ENCODE measurements around the gene LTB.

The LTB gene

GRCh38 chr6:31547727-31548543 lies 34.3 kb downstream of the LTB start:
- H3K4me1 ChIP-seq (ENCODE audit: control insufficient read depth in 1 of 2, insufficient read depth in 2 of 2, low read length in 2 of 2): peaks cover 15 to 24% of the 10 kb centered on the region in 2 donors
- H3K36me3 ChIP-seq (ENCODE audit: control insufficient read depth in 1 of 2, insufficient read depth in 2 of 2, low read length in 2 of 2): peaks cover 0 to 17% of the 10 kb centered on the region in 2 donors
- no peaks in the 10 kb centered on the region for H3K9me3 ChIP-seq (ENCODE audit: control insufficient read depth in 1 of 2, low read length in 2 of 2)
- H3K27ac ChIP-seq (ENCODE audit: low read depth, low read length): no peak overlapping the region
- H3K9ac ChIP-seq (ENCODE audit: low read depth in 1 of 2, low read length in 2 of 2): peak overlapping the region; percentile 61 to 71
- no peaks in the 10 kb centered on the region for H3K27me3 ChIP-seq (ENCODE audit: control insufficient read depth in 1 of 2, insufficient read depth in 2 of 2, low read length in 2 of 2)
- H3K4me3 ChIP-seq (ENCODE audit: low read depth in 1 of 2, low read length in 2 of 2): peak overlapping the region; percentile 70 to 82

DNA sequence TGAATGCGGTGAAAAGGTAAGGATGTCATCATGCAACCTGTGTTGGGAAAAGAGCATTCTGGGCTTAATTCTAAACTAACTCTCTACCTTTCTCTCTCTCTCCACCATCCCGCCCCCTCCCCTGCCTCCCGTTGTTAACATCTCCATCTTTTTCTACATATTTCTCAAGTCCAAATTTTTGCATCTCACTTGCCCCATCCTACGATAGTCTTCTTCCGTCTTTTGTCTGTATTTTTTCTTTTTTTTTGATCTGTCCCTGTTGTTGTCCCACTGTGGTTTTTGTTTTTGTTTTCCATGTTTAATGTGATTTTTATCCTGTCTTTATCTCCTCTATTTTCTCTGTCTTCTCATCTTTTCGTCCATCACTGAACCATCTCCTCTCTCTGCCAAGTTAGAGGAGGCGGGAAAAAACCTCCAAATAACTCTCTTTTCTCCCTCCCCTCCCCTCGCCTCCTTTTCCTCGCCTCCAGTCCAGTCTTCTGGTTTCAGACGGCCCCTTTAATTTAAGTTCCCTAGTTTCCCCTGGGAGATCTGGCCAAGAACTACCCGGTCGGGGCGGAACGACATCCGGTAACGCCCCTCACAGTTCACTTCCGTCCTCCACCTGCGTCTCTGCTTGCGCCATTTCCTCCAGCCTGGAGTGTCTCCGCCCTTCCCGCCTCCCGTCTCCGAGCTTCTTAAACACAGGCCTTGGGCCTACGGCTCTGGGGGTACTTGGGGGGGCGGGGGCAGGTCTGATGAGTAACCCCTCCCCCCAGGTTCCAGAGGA lies 35.1 kb downstream of the LTB start, which contains the start of gene NFKBIL1:
TSS of gene NFKBIL1 (plus strand) at position 651 of the 769 bp plus-strand sequence. CDS start at position 738, 87 bp downstream.
- peak within 1 kb of the TSS; percentile 70 to 82 for H3K4me3 ChIP-seq (ENCODE audit: low read depth in 1 of 2, low read length in 2 of 2)
- peak within 1 kb of the TSS; percentile 1 for H3K27ac ChIP-seq (ENCODE audit: low read depth, low read length)
- peak within 1 kb of the TSS; percentile 71 to 74 for H3K9ac ChIP-seq (ENCODE audit: low read depth in 1 of 2, low read length in 2 of 2)
- H3K9me3 ChIP-seq (ENCODE audit: control insufficient read depth in 1 of 2, low read length in 2 of 2): no peaks in the 10 kb centered on the region
- H3K4me1 ChIP-seq (ENCODE audit: control insufficient read depth in 1 of 2, insufficient read depth in 2 of 2, low read length in 2 of 2): peaks cover 16 to 25% of the 10 kb centered on the region in 2 donors
- H3K36me3 ChIP-seq (ENCODE audit: control insufficient read depth in 1 of 2, insufficient read depth in 2 of 2, low read length in 2 of 2): peaks cover 0 to 17% of the 10 kb centered on the region in 2 donors
- no peaks in the 10 kb centered on the region for H3K27me3 ChIP-seq (ENCODE audit: control insufficient read depth in 1 of 2, insufficient read depth in 2 of 2, low read length in 2 of 2)

- peak within 1 kb of the TSS; percentile 71 to 74 for H3K9ac ChIP-seq (ENCODE audit: low read depth in 1 of 2, low read length in 2 of 2)
- H3K4me3 ChIP-seq (ENCODE audit: low read depth in 1 of 2, low read length in 2 of 2): peak within 1 kb of the TSS; percentile 70 to 82
- peaks cover 16 to 25% of the 10 kb centered on the region in 2 donors for H3K4me1 ChIP-seq (ENCODE audit: control insufficient read depth in 1 of 2, insufficient read depth in 2 of 2, low read length in 2 of 2)
- no peaks in the 10 kb centered on the region for H3K9me3 ChIP-seq (ENCODE audit: control insufficient read depth in 1 of 2, low read length in 2 of 2)
- peak within 1 kb of the TSS; percentile 1 for H3K27ac ChIP-seq (ENCODE audit: low read depth, low read length)
- peaks cover 0 to 17% of the 10 kb centered on the region in 2 donors for H3K36me3 ChIP-seq (ENCODE audit: control insufficient read depth in 1 of 2, insufficient read depth in 2 of 2, low read length in 2 of 2)
- no peaks in the 10 kb centered on the region for H3K27me3 ChIP-seq (ENCODE audit: control insufficient read depth in 1 of 2, insufficient read depth in 2 of 2, low read length in 2 of 2)
Measured at GRCh38 chr6:31546339-31546957, 35.8 kb downstream of the LTB start, which contains the start of gene ATP6V1G2. ATP6V1G2 (minus strand) TSS chr6:31546608; CDS start chr6:31546559, 49 bp downstream.

DNA sequence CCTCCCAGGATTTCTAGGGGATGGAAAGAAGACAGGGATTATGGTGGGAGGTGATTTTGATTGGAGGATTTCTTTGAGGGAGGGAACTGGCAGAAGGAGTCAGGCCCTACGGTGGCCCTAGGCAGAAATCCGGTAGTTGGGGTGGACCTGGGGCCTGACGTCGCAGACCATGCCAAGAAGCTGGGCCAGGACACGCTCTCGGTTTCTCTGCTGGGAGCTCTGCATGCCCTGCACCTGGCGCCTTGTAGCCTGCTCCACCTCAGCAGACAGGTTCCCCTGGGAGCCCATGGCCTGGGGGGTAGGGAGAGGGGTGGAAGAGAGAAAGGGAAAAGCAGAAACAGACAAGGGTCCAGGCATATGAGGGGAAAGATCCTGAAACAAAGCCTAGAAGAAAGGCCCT lies 36.9 kb downstream of the LTB start:
- H3K9me3 ChIP-seq (ENCODE audit: control insufficient read depth in 1 of 2, low read length in 2 of 2): no peaks in the 10 kb centered on the region

DNA sequence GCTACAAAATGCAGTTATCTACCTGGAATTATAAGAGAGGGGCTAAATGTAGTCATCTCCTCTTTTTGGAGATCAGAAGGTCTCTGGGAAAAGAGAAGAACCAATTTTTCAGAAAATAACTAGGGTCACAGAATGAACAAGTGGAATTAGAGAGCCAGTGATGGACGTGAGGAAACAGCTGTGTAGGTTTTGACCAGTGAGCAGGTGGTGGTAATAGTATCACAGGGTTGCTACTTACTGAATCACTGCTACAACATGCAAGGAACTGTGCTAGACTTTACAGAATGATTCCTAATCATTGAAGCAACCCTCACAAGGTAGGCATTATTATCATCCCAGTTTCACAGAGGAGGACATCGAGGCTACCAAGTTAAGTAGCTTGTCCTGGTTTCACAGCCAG lies 37.5 kb downstream of the LTB start:
- Histone ChIP-seq H3K4me1 (ENCODE audit: control insufficient read depth in 1 of 2, insufficient read depth in 2 of 2, low read length in 2 of 2) (peaks cover 25 to 35% of the 10 kb centered on the region in 2 donors), H3K27ac (ENCODE audit: low read depth, low read length) (no peak overlapping the region), H3K9me3 (ENCODE audit: control insufficient read depth in 1 of 2, low read length in 2 of 2) (no peaks in the 10 kb centered on the region), H3K36me3 (ENCODE audit: control insufficient read depth in 1 of 2, insufficient read depth in 2 of 2, low read length in 2 of 2) (peaks cover 5 to 14% of the 10 kb centered on the region in 2 donors), H3K27me3 (ENCODE audit: control insufficient read depth in 1 of 2, insufficient read depth in 2 of 2, low read length in 2 of 2) (no peaks in the 10 kb centered on the region), H3K4me3 (ENCODE audit: low read depth in 1 of 2, low read length in 2 of 2) (no peak overlapping the region), H3K9ac (ENCODE audit: low read depth in 1 of 2, low read length in 2 of 2) (no peak overlapping the region)

More for the DNA sequence above, 36.9 kb downstream of the LTB start:
- Histone ChIP-seq H3K4me3 (ENCODE audit: low read depth in 1 of 2, low read length in 2 of 2) (no peak overlapping the region), H3K27me3 (ENCODE audit: control insufficient read depth in 1 of 2, insufficient read depth in 2 of 2, low read length in 2 of 2) (no peaks in the 10 kb centered on the region), H3K4me1 (ENCODE audit: control insufficient read depth in 1 of 2, insufficient read depth in 2 of 2, low read length in 2 of 2) (peaks cover 19 to 29% of the 10 kb centered on the region in 2 donors), H3K27ac (ENCODE audit: low read depth, low read length) (no peak overlapping the region), H3K36me3 (ENCODE audit: control insufficient read depth in 1 of 2, insufficient read depth in 2 of 2, low read length in 2 of 2) (peaks cover 1 to 9% of the 10 kb centered on the region in 2 donors), H3K9ac (ENCODE audit: low read depth in 1 of 2, low read length in 2 of 2) (no peak overlapping the region)

DNA sequence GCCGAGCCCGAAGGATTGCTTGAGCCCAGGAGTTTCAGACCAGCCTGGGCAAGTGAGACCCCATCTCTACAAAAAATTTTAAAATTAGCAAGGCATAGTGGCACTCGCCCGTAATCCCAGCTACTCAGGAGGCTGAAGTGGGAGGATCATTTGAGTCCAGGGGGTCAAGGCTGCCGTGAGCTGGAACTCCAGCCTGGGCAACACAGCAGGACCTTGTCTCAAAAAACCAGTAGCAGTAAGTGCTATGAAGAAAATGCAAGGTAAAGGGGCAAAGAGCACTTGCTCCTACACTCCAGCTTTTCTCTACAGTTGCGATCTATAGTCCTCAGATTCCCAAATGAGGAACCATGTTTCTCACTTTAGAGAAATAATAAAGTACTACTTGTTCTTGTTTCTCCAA lies 38.6 kb downstream of the LTB start:
- H3K9ac ChIP-seq (ENCODE audit: low read depth in 1 of 2, low read length in 2 of 2): no peak overlapping the region
- H3K36me3 ChIP-seq (ENCODE audit: control insufficient read depth in 1 of 2, insufficient read depth in 2 of 2, low read length in 2 of 2): peaks cover 15 to 18% of the 10 kb centered on the region in 2 donors
- no peak overlapping the region for H3K4me3 ChIP-seq (ENCODE audit: low read depth in 1 of 2, low read length in 2 of 2)
- H3K9me3 ChIP-seq (ENCODE audit: control insufficient read depth in 1 of 2, low read length in 2 of 2): no peaks in the 10 kb centered on the region
- no peak overlapping the region for H3K27ac ChIP-seq (ENCODE audit: low read depth, low read length)
- peaks cover 32 to 44% of the 10 kb centered on the region in 2 donors for H3K4me1 ChIP-seq (ENCODE audit: control insufficient read depth in 1 of 2, insufficient read depth in 2 of 2, low read length in 2 of 2)
- H3K27me3 ChIP-seq (ENCODE audit: control insufficient read depth in 1 of 2, insufficient read depth in 2 of 2, low read length in 2 of 2): no peaks in the 10 kb centered on the region

DNA sequence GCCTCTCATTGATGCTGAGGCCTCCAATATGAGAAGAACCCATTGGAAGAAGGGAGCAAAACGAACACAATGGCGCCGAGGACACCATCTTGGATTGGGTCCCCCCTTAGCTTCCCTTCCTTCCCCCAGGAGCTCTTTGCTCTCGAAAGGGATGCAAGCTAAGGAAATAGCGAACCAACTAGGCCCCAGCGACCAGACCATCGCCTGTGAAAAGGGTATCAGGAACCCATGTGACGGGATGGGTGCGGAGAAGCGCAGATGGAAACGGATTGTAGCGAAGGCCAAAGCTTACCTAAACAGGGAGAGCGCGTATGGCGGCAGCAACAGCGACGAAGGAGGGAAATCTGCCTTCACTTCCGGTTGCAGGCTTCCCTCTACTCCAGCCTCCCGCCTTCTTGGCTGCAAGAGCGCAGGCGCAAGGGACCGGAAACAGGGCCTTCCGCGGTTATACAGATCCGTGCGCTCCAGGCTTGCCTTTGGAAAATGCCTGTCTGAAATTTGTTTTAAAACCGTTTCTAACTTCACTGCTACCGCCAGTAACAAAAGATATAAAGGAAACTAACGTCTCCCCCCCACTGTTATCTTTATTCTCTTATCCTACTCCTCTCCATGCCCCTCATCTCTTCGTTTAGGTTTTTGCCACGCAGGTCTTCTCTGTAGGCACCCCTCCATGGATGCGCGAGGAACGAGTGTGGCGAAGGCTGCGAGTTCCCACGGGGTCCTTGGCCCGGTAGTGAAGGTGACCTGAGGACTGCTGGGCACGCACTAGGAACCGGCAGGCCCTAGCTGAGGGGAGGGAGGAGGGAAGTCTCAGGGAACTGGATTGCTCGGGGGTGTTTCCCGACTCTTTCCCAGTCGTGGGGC lies 40.3 kb downstream of the LTB start, which contains the start of gene DDX39B:
TSS of gene DDX39B (minus strand) at position 346 of the 864 bp plus-strand sequence. CDS start 1,471 bp downstream, outside the sequence.
- Histone ChIP-seq H3K27ac (ENCODE audit: low read depth, low read length) (peak within 1 kb of the TSS; percentile 89), H3K4me1 (ENCODE audit: control insufficient read depth in 1 of 2, insufficient read depth in 2 of 2, low read length in 2 of 2) (peaks cover 26 to 34% of the 10 kb centered on the region in 2 donors), H3K4me3 (ENCODE audit: low read depth in 1 of 2, low read length in 2 of 2) (peak within 1 kb of the TSS; percentile 85 to 91), H3K9ac (ENCODE audit: low read depth in 1 of 2, low read length in 2 of 2) (peak within 1 kb of the TSS; percentile 67 to 95), H3K9me3 (ENCODE audit: control insufficient read depth in 1 of 2, low read length in 2 of 2) (no peaks in the 10 kb centered on the region), H3K27me3 (ENCODE audit: control insufficient read depth in 1 of 2, insufficient read depth in 2 of 2, low read length in 2 of 2) (no peaks in the 10 kb centered on the region), H3K36me3 (ENCODE audit: control insufficient read depth in 1 of 2, insufficient read depth in 2 of 2, low read length in 2 of 2) (peaks cover 18 to 34% of the 10 kb centered on the region in 2 donors)

- Histone ChIP-seq H3K4me3 (ENCODE audit: low read depth in 1 of 2, low read length in 2 of 2) (peak overlapping the region; percentile 85 to 91), H3K27me3 (ENCODE audit: control insufficient read depth in 1 of 2, insufficient read depth in 2 of 2, low read length in 2 of 2) (no peaks in the 10 kb centered on the region)
Measured at GRCh38 chr6:31541059-31541657, 41.1 kb downstream of the LTB start.

DNA sequence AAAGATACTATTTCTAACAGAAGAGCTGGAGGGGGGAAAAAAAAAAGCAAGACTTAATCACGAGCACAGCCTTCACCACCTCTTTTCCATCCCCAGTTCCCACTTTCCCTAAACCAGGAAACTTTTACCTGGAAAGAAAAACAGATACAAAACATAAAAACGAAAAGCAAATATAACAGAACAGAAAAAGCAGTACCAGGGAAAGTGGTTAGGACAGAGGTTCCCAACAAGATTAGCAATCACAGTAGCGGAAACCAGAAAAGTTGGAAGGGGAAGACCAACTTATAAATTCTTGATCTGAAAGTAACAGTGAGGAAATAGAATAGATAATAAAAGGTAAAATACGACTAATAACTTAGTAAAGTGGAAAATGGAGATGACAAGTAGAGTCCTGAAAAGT lies 41.6 kb downstream of the LTB start:
- Histone ChIP-seq H3K4me1 (ENCODE audit: control insufficient read depth in 1 of 2, insufficient read depth in 2 of 2, low read length in 2 of 2) (peaks cover 26% of the 10 kb centered on the region in 2 donors), H3K9ac (ENCODE audit: low read depth in 1 of 2, low read length in 2 of 2) (peak overlapping the region; percentile 67 to 95), H3K27ac (ENCODE audit: low read depth, low read length) (no peak overlapping the region), H3K27me3 (ENCODE audit: control insufficient read depth in 1 of 2, insufficient read depth in 2 of 2, low read length in 2 of 2) (no peaks in the 10 kb centered on the region), H3K36me3 (ENCODE audit: control insufficient read depth in 1 of 2, insufficient read depth in 2 of 2, low read length in 2 of 2) (peaks cover 30 to 46% of the 10 kb centered on the region in 2 donors), H3K9me3 (ENCODE audit: control insufficient read depth in 1 of 2, low read length in 2 of 2) (no peaks in the 10 kb centered on the region), H3K4me3 (ENCODE audit: low read depth in 1 of 2, low read length in 2 of 2) (peak overlapping the region; percentile 85 to 91)

More at GRCh38 chr6:31541059-31541657, 41.1 kb downstream of the LTB start:
- Histone ChIP-seq H3K36me3 (ENCODE audit: control insufficient read depth in 1 of 2, insufficient read depth in 2 of 2, low read length in 2 of 2) (peaks cover 24 to 41% of the 10 kb centered on the region in 2 donors), H3K4me1 (ENCODE audit: control insufficient read depth in 1 of 2, insufficient read depth in 2 of 2, low read length in 2 of 2) (peaks cover 26 to 27% of the 10 kb centered on the region in 2 donors), H3K9me3 (ENCODE audit: control insufficient read depth in 1 of 2, low read length in 2 of 2) (no peaks in the 10 kb centered on the region), H3K9ac (ENCODE audit: low read depth in 1 of 2, low read length in 2 of 2) (peak overlapping the region; percentile 67 to 95), H3K27ac (ENCODE audit: low read depth, low read length) (peak overlapping the region; percentile 89)

Data from duodenal mucosa (tissue), 2 donors.